GM12873 (cell line): ENCODE results near the gene STAG1.

Experiments used
- CTCF ChIP-seq: IDR thresholded peaks from 2 replicates; pipeline ENCODE4 v1.5.1; 2012; ENCODE audit warnings: low read depth, mild to moderate bottlenecking, moderate library complexity, low read length, control low read depth; ENCODE audit not compliant: insufficient read depth; ENCODE audit errors: missing control alignments

Gene STAG1

GRCh38 chr3:136650461-136650860 is 101.7 kb downstream of the STAG1 start:
- TF ChIP-seq CTCF, result no peak

GRCh38 chr3:136645915-136646314 is 106.3 kb downstream of the STAG1 start:
- no peak for TF ChIP-seq CTCF

GRCh38 chr3:136644212-136644611 is 108.0 kb downstream of the STAG1 start:
- no peak for TF ChIP-seq CTCF

- TF ChIP-seq CTCF, result no peak
These were observed 109.5 kb downstream of the STAG1 start for GRCh38 chr3:136642711-136643110.

GRCh38 chr3:136639069-136639468 is 113.1 kb downstream of the STAG1 start:
- TF ChIP-seq CTCF, result no peak

- TF ChIP-seq CTCF, result no peak
These were observed 115.0 kb downstream of the STAG1 start for GRCh38 chr3:136637176-136637575.

- no peak for TF ChIP-seq CTCF
These were observed 117.4 kb downstream of the STAG1 start for GRCh38 chr3:136634821-136635220.
